ENCODE data around the gene SLC1A7.
A peak's percentile ranks its signal among the peaks of the same experiment; 100 is the strongest.

SLC1A7 gene

DNA sequence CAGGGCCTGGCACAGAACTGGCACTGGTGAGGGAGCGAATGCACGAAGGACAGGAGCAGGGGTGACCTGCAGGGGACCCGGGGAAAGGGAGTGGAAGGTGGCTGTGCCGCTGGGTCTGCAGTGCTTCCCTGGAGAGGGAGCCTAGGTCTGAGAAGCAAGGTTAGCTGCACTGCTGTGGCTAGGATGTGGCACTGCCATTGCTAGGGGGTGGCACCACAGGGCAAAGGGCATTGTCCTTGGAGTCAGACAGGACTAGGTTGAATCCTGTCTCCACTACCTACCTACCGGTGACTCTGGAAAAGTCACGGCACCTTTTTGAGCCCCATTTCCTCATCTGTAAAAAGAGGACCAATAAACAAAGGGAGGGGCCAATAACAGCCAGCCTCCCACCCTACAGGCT lies 28.3 kb downstream of the SLC1A7 start:
- DNase-seq (ENCODE audit: low read depth): no peak
- no peak overlapping the region for H3K4me3 ChIP-seq (ENCODE audit: low read depth, low read length)
- TF ChIP-seq, protein P1, sequence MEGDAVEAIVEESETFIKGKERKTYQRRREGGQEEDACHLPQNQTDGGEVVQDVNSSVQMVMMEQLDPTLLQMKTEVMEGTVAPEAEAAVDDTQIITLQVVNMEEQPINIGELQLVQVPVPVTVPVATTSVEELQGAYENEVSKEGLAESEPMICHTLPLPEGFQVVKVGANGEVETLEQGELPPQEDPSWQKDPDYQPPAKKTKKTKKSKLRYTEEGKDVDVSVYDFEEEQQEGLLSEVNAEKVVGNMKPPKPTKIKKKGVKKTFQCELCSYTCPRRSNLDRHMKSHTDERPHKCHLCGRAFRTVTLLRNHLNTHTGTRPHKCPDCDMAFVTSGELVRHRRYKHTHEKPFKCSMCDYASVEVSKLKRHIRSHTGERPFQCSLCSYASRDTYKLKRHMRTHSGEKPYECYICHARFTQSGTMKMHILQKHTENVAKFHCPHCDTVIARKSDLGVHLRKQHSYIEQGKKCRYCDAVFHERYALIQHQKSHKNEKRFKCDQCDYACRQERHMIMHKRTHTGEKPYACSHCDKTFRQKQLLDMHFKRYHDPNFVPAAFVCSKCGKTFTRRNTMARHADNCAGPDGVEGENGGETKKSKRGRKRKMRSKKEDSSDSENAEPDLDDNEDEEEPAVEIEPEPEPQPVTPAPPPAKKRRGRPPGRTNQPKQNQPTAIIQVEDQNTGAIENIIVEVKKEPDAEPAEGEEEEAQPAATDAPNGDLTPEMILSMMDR (conservative IDR thresholded peaks at IDR 0.05; ENCODE audit: low read depth, low read length): no peak

DNA sequence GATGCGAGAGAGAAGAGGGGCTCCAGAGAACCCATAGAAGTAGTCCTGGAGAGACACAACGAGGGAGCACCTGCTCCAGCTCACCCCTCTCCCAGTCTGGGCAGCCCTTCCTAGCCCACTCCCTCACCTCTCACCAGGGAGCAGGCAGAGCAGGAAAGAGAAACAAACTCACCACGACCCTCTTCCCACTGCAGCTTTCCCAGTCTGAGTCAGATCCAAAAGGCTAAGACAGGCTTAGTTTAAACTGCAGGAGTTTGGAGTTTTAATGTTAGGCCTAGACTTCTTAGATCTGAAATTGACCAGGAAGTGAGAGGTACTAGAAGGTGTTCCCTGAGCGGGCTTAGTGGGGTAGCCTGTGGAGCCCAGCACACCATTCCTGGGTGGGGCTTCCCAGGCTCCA lies 29.6 kb downstream of the SLC1A7 start:
- no peak for DNase-seq (ENCODE audit: low read depth)
- TF ChIP-seq, protein P1 (conservative IDR thresholded peaks at IDR 0.05; ENCODE audit: low read depth, low read length): no peak
- no peak overlapping the region for H3K4me3 ChIP-seq (ENCODE audit: low read depth, low read length)

DNA sequence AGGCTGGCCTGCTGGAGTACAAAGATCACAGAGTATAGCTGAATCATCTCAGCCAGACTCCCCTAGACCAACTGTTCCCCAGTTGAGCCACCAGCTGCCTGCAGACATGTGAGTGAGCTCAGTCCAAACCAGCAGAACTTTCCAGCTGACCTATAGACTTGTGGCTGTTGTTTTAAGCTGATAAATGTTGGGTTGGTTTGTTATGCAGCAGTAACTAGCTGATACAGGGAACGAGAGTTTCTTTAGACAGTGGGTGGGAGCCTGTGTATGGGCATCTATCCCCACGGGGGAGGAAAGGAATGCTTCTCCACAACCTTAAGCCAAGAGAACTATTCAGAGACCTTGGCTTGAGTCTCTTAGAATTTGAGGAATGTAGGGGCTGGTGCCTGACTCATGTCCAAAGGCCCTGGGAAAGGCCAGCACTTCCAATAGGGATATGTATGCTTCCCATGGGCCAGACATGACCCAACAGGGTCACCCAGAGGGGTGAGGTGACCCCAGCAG lies 30.1 kb downstream of the SLC1A7 start:
- H3K4me3 ChIP-seq (ENCODE audit: low read depth, low read length): no peak overlapping the region
- DNase-seq (ENCODE audit: low read depth): peak; percentile 61
- TF ChIP-seq, protein P1 (conservative IDR thresholded peaks at IDR 0.05; ENCODE audit: low read depth, low read length): no peak

DNA sequence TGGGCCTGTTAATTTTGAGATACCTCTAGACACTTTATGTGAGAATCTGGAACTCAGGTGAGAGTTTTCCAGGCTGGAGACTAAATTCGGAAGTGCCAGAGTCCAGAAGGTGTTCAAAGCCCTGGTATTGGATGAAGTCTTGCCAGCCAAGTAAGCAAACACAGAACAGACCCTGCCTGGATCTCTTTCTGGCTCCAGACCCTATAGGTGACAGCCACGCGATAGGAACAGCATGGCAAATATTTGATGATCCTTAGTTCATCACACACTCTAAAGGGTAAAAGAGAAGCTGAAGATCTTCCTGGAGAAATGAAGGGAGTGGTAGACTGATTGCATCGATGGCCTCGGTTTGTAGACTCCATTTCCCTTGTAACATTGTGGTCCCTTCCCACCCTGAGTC lies 30.7 kb downstream of the SLC1A7 start:
- TF ChIP-seq, protein P1 (conservative IDR thresholded peaks at IDR 0.05; ENCODE audit: low read depth, low read length): no peak
- no peak for DNase-seq (ENCODE audit: low read depth)
- no peak overlapping the region for H3K4me3 ChIP-seq (ENCODE audit: low read depth, low read length)

DNA sequence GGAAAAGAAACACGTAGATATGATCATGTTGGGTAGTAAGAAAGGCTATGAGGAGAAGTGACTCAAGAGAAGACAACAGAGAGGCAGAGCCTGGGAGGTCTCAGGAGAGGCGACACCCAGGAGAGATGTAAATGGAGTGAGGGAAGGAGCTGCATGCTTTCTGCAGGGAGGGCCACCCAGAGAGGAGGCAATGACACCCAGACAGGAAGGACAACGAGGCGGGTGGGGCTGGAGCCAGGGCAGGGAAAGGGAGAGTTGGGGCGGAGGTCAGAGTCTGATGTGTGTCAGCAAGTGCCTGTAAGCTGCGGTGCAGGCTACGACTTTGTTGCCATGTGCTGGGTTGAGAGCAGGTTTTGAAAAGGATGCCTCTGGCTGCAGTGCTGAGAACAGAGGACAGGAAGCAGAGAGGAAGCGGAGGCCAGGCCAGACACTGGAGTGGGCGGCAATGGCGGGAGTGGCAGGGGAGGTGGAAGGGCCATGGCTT lies 31.3 kb downstream of the SLC1A7 start:
- H3K4me3 ChIP-seq (ENCODE audit: low read depth, low read length): no peak overlapping the region
- TF ChIP-seq, protein P1 (conservative IDR thresholded peaks at IDR 0.05; ENCODE audit: low read depth, low read length): no peak
- DNase-seq (ENCODE audit: low read depth): peak; percentile 36

DNA sequence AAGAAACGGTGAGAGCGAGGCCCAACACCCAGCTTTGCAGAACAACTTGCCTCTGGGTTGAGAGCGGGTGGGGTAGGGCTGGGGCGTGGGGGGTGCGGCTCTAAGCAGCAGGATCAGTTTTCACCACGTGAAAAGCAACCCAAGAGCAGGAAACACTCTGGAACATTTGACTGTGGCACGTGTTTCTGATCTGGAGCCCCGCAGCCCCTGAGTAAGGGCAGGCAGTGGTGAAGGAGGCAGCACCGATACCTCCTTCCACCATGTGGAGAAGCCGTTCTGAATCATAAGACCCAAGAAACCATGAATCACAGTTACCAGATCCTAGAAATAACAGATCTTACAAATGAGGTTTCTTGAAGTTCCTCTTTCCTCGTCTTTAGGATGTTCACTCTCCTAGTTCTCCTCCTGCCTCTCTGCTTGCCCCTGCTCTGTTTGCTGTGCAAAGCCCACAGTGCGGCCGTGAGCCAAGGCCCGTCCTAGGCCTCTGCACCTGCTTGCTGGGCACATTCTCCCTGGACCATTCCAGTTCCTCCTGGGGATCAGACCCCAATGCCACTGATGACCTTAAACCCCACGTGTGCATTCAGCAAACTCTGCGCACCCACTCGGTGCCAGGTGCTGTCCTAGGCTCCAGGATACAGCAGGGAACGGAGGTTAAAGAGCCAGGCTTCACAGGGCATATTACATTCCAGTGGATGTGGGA lies 31.9 kb downstream of the SLC1A7 start:
- DNase-seq (ENCODE audit: low read depth): peak; percentile 85
- TF ChIP-seq, protein P1 (conservative IDR thresholded peaks at IDR 0.05; ENCODE audit: low read depth, low read length): no peak
- H3K4me3 ChIP-seq (ENCODE audit: low read depth, low read length): no peak overlapping the region

All from choroid plexus epithelial cell (primary cell).